LNCaP clone FGC (cell line): Measurements from ENCODE around the gene WSCD1.

Experiments
- DNase-seq: peaks from one replicate; pipeline ENCODE4 v3.0.0-alpha.2; 2011; ENCODE audit warnings: low read depth
- H3K4me3 ChIP-seq: 2 replicates; pipeline ENCODE4 v1.5.1; 2011; ENCODE audit warnings: mild to moderate bottlenecking, low read depth, low read length, control low read depth
- TF ChIP-seq, protein P1 (sequence below): IDR thresholded peaks from 2 replicates; pipeline ENCODE4 v1.5.1; 2012; ENCODE audit warnings: mild to moderate bottlenecking; ENCODE audit not compliant: control insufficient read depth, insufficient read depth; ENCODE audit errors: extremely low read depth

Gene WSCD1

DNA sequence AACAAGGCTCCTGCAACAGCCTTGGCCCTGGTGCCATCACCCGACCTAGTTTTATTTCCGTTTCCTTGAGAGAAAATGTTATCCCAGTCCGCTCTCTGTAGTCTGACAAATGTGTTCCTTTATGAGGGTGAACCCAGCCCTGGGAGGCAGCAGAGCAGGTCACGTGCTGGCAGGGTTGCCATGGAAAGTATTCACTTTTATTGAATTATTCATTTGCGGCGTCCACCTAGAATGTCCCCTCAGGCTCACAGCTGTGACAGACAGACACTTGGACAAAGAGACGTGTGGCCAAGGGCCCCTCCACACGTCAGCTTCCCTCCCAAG is 90.0 kb downstream of the WSCD1 start:
- TF ChIP-seq, protein P1, sequence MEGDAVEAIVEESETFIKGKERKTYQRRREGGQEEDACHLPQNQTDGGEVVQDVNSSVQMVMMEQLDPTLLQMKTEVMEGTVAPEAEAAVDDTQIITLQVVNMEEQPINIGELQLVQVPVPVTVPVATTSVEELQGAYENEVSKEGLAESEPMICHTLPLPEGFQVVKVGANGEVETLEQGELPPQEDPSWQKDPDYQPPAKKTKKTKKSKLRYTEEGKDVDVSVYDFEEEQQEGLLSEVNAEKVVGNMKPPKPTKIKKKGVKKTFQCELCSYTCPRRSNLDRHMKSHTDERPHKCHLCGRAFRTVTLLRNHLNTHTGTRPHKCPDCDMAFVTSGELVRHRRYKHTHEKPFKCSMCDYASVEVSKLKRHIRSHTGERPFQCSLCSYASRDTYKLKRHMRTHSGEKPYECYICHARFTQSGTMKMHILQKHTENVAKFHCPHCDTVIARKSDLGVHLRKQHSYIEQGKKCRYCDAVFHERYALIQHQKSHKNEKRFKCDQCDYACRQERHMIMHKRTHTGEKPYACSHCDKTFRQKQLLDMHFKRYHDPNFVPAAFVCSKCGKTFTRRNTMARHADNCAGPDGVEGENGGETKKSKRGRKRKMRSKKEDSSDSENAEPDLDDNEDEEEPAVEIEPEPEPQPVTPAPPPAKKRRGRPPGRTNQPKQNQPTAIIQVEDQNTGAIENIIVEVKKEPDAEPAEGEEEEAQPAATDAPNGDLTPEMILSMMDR: no peak
- no peak overlapping the region for H3K4me3 ChIP-seq
- DNase-seq: no peak

DNA sequence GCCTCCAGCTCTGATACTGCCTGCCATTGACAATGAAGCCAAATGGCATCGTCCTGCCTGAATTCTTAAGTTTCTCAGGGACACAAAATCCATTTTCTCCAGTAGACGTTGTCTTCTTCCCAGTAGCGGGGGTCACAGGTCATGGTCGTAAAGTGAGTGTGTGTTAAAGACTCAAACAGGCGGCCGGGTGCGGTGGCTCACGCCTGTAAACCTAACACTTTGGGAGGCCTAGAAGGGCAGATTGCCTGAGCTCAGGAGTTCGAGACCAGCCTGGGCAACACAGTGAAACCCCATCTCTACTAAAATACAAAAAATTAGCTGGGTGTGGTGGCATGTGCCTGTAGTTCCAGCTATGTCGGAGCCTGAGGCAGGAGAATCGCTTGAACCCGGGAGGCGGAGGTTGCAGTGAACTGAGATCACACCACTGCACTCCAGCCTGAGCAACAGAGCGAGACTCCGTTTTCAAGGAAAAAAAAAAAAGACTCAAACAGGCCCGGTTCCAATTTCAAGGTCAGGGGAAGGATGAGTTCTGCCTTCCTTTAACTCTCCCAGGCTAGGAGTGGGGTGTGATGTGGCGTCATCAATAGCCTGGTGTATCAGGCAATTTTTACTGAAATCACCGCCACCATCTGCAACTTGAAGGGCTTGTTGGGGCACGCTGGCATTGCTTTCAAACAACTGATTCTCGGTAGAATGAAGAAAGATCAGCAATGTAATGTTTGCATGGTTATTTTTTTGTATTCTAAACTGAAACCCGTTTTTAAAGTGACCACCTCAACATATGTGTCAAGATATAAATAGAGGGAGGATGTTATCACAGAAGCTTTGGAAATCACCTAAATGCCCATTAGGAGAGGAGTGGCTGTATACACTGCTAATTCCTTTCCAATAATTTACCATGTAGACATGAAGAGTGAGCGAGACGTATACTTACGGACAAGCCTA is 91.0 kb downstream of the WSCD1 start:
- no peak for DNase-seq
- TF ChIP-seq, protein P1: no peak
- no peak overlapping the region for H3K4me3 ChIP-seq

DNA sequence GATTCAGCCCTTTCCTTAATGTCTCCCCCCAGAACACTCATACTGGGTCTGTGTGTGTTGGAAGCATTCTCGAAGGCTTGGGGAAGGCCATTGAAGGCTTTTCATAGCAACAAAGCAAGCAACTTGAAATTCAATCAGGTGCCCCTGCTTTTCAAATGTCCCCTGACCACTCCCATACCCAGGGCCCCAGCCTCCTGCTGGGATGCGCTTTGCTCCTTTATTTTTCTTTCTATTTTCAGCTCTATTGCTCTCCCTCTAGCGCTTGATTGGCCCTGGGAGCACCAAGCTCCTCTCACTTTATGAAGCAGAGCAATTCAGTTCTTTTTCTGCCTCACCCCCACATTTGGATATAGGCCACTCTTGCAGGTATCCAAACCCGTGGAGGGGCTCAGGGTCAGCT is 92.0 kb downstream of the WSCD1 start:
- H3K4me3 ChIP-seq: no peak overlapping the region
- TF ChIP-seq, protein P1: no peak
- no peak for DNase-seq

DNA sequence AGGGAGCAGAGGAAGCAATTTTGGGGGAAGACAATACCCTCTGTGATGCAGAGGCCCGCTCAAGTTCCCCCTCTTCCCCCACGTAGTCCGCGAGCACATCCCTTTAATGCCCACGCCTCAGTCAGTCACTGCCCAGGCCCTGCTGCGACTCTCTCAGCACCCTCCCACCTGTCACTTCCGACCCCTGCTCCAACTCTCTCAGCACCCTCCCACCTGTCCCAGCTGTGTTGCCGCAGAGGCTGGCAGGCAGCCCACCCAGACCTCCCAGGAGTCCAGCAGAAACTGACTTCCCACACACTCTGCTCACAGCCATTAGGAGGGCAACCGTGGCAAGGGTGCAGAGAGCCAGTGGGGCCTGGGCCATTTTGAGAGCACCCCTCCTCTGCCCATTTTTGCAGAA is 92.7 kb downstream of the WSCD1 start:
- no peak overlapping the region for H3K4me3 ChIP-seq
- DNase-seq: no peak

DNA sequence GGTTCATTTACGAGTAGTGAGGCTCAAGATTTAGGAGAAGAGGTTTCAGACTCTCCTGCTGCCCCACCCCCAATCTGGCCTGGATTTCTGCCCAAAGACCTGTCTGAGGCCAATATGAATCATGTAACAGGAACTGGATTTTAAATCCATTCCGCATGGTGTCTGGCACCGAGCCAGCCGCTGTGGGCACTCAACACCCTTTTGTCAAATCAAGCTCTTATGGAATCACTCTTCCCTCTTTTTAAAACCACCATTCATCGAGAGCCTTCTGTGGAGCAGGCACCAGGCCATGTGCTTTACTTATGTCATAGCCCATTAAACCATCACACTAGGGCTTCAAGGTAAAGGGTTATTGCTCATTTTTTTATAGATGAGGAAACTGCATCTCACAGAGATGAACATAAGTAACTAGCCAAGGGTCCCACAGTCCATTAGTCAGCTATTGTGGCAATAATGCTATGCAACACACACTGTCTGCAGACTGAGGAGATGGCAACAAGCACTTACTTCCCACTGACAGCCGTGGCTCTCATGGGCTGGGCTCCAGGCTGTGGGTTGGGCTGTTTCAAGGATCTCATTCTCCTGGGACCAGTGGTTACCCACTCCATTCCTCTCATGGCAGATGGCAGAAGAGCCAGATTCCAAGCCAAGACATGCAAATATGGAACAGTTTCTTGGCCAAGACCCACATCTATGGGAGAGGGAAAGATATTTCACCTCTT is 93.6 kb downstream of the WSCD1 start:
- H3K4me3 ChIP-seq: no peak overlapping the region
- TF ChIP-seq, protein P1: no peak
- DNase-seq: no peak

More for the DNA sequence above, 92.7 kb downstream of the WSCD1 start:
- TF ChIP-seq, protein P1: no peak

DNA sequence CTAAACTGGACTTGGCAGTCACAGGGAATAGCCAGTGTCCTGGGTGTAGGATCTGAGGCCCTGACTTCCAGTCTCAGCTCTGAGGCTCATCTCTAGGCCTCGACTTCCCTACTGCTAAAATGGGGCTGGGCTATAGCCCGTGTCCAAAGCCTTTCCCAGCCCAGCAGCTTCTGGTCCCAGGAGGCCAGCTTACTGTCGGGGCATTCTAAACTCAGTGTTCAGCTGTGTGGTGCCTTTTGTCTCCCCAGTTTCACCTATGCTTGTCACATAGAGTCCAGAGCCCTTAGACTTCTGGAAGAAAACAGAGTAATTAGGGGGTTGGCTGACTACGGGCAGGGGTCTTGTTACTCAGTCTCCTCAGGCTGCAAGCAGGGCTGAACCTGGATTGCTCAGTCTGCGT is 94.8 kb downstream of the WSCD1 start:
- H3K4me3 ChIP-seq: no peak overlapping the region
- no peak for DNase-seq
- TF ChIP-seq, protein P1: no peak
